Loucy (cell line): ENCODE measurements around the gene SPHK2.
A peak's percentile ranks its signal among the peaks of the same experiment; 100 is the strongest.

Experiments
- H2AFZ ChIP-seq: fragments of 200-600 bp; sonication (generic); 2 replicates; pipeline ENCODE4 v1.6.0; 2016; ENCODE audit warnings: antibody characterized with exemption, mild to moderate bottlenecking, low read length, moderate library complexity
- H3F3A ChIP-seq: fragments of 200-600 bp; 2 replicates; pipeline ENCODE4 v1.6.0; 2016; ENCODE audit warnings: antibody characterized with exemption, low read depth, mild to moderate bottlenecking
- H3K27me3 ChIP-seq: fragments of 200-600 bp; sonication (generic); 2 replicates; pipeline ENCODE4 v1.6.1; 2014; ENCODE audit warnings: low read length, mild to moderate bottlenecking; ENCODE audit not compliant: insufficient read depth, poor library complexity, severe bottlenecking
- H3K36me3 ChIP-seq: fragments of 200-600 bp; sonication (generic); 2 replicates; pipeline ENCODE4 v1.6.1; 2016; ENCODE audit warnings: low read length; ENCODE audit not compliant: insufficient read depth
- H3K4me1 ChIP-seq: fragments of 200-600 bp; sonication (generic); 2 replicates; pipeline ENCODE4 v1.5.1; 2014; ENCODE audit warnings: low read length, mild to moderate bottlenecking; ENCODE audit not compliant: insufficient read depth, poor library complexity, severe bottlenecking
- H3K4me2 ChIP-seq: fragments of 200-600 bp; sonication (generic); 2 replicates; pipeline ENCODE4 v1.6.0; 2014; ENCODE audit warnings: antibody characterized with exemption, low read length, low read depth, mild to moderate bottlenecking; ENCODE audit not compliant: poor library complexity, severe bottlenecking
- H3K4me3 ChIP-seq: fragments of 200-600 bp; sonication (generic); 2 replicates; pipeline ENCODE4 v1.5.1; 2014; ENCODE audit warnings: low read length, mild to moderate bottlenecking, mixed read lengths; ENCODE audit not compliant: poor library complexity, severe bottlenecking
- H3K79me2 ChIP-seq: fragments of 200-600 bp; sonication (generic); 2 replicates; pipeline ENCODE4 v1.6.1; 2014; ENCODE audit warnings: low read length; ENCODE audit not compliant: insufficient read depth
- H3K9ac ChIP-seq: fragments of 200-600 bp; sonication (generic); 2 replicates; pipeline ENCODE4 v1.6.0; 2014; ENCODE audit warnings: mild to moderate bottlenecking, low read depth, low read length, moderate library complexity; ENCODE audit not compliant: poor library complexity, severe bottlenecking
- H3K9me2 ChIP-seq: fragments of 200-600 bp; sonication (generic); replicated peaks from 2 replicates; pipeline ENCODE4 v1.6.1; 2016; ENCODE audit warnings: low read depth, low read length, mixed read lengths
- H3K9me3 ChIP-seq: fragments of 200-600 bp; sonication (generic); 2 replicates; pipeline ENCODE4 v1.6.1; 2014; ENCODE audit warnings: mild to moderate bottlenecking, antibody characterized with exemption, low read length, low read depth; ENCODE audit not compliant: insufficient read depth
- H4K20me1 ChIP-seq: fragments of 200-600 bp; sonication (generic); 2 replicates; pipeline ENCODE4 v1.6.0; 2014; ENCODE audit warnings: antibody characterized with exemption, low read length, mild to moderate bottlenecking; ENCODE audit not compliant: insufficient read depth, poor library complexity, severe bottlenecking
- EZH2phosphoT487 ChIP-seq: fragments of 200-600 bp; IDR thresholded peaks from 2 replicates; pipeline ENCODE4 v1.6.1; 2018; ENCODE audit warnings: antibody characterized with exemption, mild to moderate bottlenecking, moderate library complexity, borderline replicate concordance
- TF ChIP-seq, protein P1 (sequence below): fragments of 200-600 bp; sonication (generic); conservative IDR thresholded peaks from 2 replicates; pipeline ENCODE4 v1.5.1; 2014; ENCODE audit warnings: mild to moderate bottlenecking, antibody characterized with exemption, low read length

Gene SPHK2

GRCh38 chr19:48674921-48675824, 55.9 kb downstream of the SPHK2 start:
- Histone ChIP-seq H4K20me1 (no peaks in the 10 kb centered on the region), H3K79me2 (no peaks in the 10 kb centered on the region), H3K36me3 (no peaks in the 10 kb centered on the region), H3F3A (no peaks in the 10 kb centered on the region), H3K9me2 (no peaks in the 10 kb centered on the region), H3K4me2 (no peak overlapping the region), H2AFZ (peak overlapping the region; percentile 58; the same call in 1 of the 2 replicates), H3K4me3 (no peak overlapping the region), H3K4me1 (no peaks in the 10 kb centered on the region), H3K9ac (no peak overlapping the region), H3K27me3 (no peaks in the 10 kb centered on the region), H3K9me3 (no peaks in the 10 kb centered on the region)
- TF ChIP-seq EZH2phosphoT487 = no peak
- TF ChIP-seq, protein P1, sequence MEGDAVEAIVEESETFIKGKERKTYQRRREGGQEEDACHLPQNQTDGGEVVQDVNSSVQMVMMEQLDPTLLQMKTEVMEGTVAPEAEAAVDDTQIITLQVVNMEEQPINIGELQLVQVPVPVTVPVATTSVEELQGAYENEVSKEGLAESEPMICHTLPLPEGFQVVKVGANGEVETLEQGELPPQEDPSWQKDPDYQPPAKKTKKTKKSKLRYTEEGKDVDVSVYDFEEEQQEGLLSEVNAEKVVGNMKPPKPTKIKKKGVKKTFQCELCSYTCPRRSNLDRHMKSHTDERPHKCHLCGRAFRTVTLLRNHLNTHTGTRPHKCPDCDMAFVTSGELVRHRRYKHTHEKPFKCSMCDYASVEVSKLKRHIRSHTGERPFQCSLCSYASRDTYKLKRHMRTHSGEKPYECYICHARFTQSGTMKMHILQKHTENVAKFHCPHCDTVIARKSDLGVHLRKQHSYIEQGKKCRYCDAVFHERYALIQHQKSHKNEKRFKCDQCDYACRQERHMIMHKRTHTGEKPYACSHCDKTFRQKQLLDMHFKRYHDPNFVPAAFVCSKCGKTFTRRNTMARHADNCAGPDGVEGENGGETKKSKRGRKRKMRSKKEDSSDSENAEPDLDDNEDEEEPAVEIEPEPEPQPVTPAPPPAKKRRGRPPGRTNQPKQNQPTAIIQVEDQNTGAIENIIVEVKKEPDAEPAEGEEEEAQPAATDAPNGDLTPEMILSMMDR = peak; percentile 85

GRCh38 chr19:48676487-48676886, 57.2 kb downstream of the SPHK2 start:
- Histone ChIP-seq H3K36me3 (no peaks in the 10 kb centered on the region), H3K4me3 (no peak overlapping the region), H3K9ac (no peak overlapping the region), H2AFZ (no peak overlapping the region), H3K9me3 (no peaks in the 10 kb centered on the region), H3K27me3 (no peaks in the 10 kb centered on the region), H3F3A (no peaks in the 10 kb centered on the region), H3K79me2 (no peaks in the 10 kb centered on the region), H3K4me2 (no peak overlapping the region), H3K9me2 (no peaks in the 10 kb centered on the region), H4K20me1 (no peaks in the 10 kb centered on the region), H3K4me1 (peaks cover 5% of the 10 kb centered on the region)
- no peak for TF ChIP-seq EZH2phosphoT487
- TF ChIP-seq, protein P1 = no peak

GRCh38 chr19:48676887-48677286, 57.6 kb downstream of the SPHK2 start:
- H2AFZ ChIP-seq = no peak overlapping the region
- H3K4me2 ChIP-seq = no peak overlapping the region
- H3K4me3 ChIP-seq = no peak overlapping the region
- H3K9me2 ChIP-seq = no peaks in the 10 kb centered on the region
- H3K4me1 ChIP-seq = peaks cover 5% of the 10 kb centered on the region
- no peaks in the 10 kb centered on the region for H3K79me2 ChIP-seq
- H3K27me3 ChIP-seq = no peaks in the 10 kb centered on the region
- H3K9ac ChIP-seq = no peak overlapping the region
- H4K20me1 ChIP-seq = no peaks in the 10 kb centered on the region
- no peaks in the 10 kb centered on the region for H3F3A ChIP-seq
- no peaks in the 10 kb centered on the region for H3K36me3 ChIP-seq
- TF ChIP-seq, protein P1 = no peak
- no peak for TF ChIP-seq EZH2phosphoT487
- no peaks in the 10 kb centered on the region for H3K9me3 ChIP-seq
